ENCODE results near the gene ISG15. TPM values are rescaled to one million over a fixed set of nuclear protein-coding genes. Genes with fewer than 3 reads are reported as not detected.

ISG15 gene
- total RNA-seq, 1 experiment from 2014 or later = 758 TPM

- H3K4me1 ChIP-seq (ENCODE audit: insufficient read depth, low read length) = peaks cover 11% of the 10 kb centered on the region
- peaks cover 58% of the 10 kb centered on the region for H3K36me3 ChIP-seq (ENCODE audit: low read depth, low read length)
- CTCF ChIA-PET = no interaction called here
- H3K27me3 ChIP-seq (ENCODE audit: low read length) = no peaks in the 10 kb centered on the region
- H3F3A ChIP-seq (ENCODE audit: low read length, unreplicated experiment) = no peaks in the 10 kb centered on the region
- TF ChIP-seq, protein P1, sequence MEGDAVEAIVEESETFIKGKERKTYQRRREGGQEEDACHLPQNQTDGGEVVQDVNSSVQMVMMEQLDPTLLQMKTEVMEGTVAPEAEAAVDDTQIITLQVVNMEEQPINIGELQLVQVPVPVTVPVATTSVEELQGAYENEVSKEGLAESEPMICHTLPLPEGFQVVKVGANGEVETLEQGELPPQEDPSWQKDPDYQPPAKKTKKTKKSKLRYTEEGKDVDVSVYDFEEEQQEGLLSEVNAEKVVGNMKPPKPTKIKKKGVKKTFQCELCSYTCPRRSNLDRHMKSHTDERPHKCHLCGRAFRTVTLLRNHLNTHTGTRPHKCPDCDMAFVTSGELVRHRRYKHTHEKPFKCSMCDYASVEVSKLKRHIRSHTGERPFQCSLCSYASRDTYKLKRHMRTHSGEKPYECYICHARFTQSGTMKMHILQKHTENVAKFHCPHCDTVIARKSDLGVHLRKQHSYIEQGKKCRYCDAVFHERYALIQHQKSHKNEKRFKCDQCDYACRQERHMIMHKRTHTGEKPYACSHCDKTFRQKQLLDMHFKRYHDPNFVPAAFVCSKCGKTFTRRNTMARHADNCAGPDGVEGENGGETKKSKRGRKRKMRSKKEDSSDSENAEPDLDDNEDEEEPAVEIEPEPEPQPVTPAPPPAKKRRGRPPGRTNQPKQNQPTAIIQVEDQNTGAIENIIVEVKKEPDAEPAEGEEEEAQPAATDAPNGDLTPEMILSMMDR (conservative IDR thresholded peaks at IDR 0.05; ENCODE audit: low read depth, low read length) = no peak
- no peak for TF ChIP-seq EZH2 (IDR thresholded peaks at IDR 0.05; ENCODE audit: low read length, unreplicated experiment)
- BruUV-seq (replicated peaks) = no TSS peak
- peaks cover 42% of the 10 kb centered on the region for H3K79me2 ChIP-seq (ENCODE audit: low read length)
- no peak overlapping the region for H3K4me3 ChIP-seq (ENCODE audit: low read length)
- no peak overlapping the region for H2AFZ ChIP-seq (ENCODE audit: low read length)
- H3K9me2 ChIP-seq (replicated peaks; ENCODE audit: low read length) = no peaks in the 10 kb centered on the region
- no peak overlapping the region for H3K4me2 ChIP-seq (ENCODE audit: low read length)
- H3K27ac ChIP-seq (ENCODE audit: low read length) = no peak overlapping the region
- DNase-seq (no peak), ATAC-seq (no peak)
- POLR2A ChIA-PET (ENCODE audit: unreplicated experiment) = no interaction called here
- no peaks in the 10 kb centered on the region for H3K9me3 ChIP-seq (ENCODE audit: low read length)
- peaks cover 55% of the 10 kb centered on the region for H4K20me1 ChIP-seq (ENCODE audit: low read length)
- H3K9ac ChIP-seq (ENCODE audit: low read length) = no peak overlapping the region
- intact Hi-C loops (cut with micrococcal nuclease) = no loop called here
These were observed 28.6 kb downstream of the ISG15 start for GRCh38 chr1:1041873-1042272.

GRCh38 chr1:1042835-1043234, 29.5 kb downstream of the ISG15 start:
- TF ChIP-seq, protein P1 (conservative IDR thresholded peaks at IDR 0.05; ENCODE audit: low read depth, low read length) = no peak
- TF ChIP-seq EZH2phosphoT487 (IDR thresholded peaks at IDR 0.05; ENCODE audit: borderline replicate concordance, low read length) (no peak), EZH2 (IDR thresholded peaks at IDR 0.05; ENCODE audit: low read length, unreplicated experiment) (no peak)
- Histone ChIP-seq H3K27me3 (ENCODE audit: low read length) (no peaks in the 10 kb centered on the region), H4K20me1 (ENCODE audit: low read length) (peaks cover 48% of the 10 kb centered on the region), H3K27ac (ENCODE audit: low read length) (no peak overlapping the region), H3K36me3 (ENCODE audit: low read depth, low read length) (peaks cover 63% of the 10 kb centered on the region), H3K4me2 (ENCODE audit: low read length) (no peak overlapping the region), H2AFZ (ENCODE audit: low read length) (no peak overlapping the region), H3K4me1 (ENCODE audit: insufficient read depth, low read length) (peaks cover 11% of the 10 kb centered on the region), H3K9ac (ENCODE audit: low read length) (no peak overlapping the region), H3K9me2 (replicated peaks; ENCODE audit: low read length) (no peaks in the 10 kb centered on the region), H3K4me3 (ENCODE audit: low read length) (no peak overlapping the region), H3K9me3 (ENCODE audit: low read length) (no peaks in the 10 kb centered on the region), H3K79me2 (ENCODE audit: low read length) (peaks cover 37% of the 10 kb centered on the region), H3F3A (ENCODE audit: low read length, unreplicated experiment) (no peaks in the 10 kb centered on the region)
- intact Hi-C loops (cut with micrococcal nuclease) = no loop called here
- POLR2A ChIA-PET (ENCODE audit: unreplicated experiment) = no interaction called here
- no TSS peak for BruUV-seq (replicated peaks)
- DNase-seq (no peak), ATAC-seq (no peak)
- CTCF ChIA-PET = no interaction called here

GRCh38 chr1:1043411-1043810, 30.1 kb downstream of the ISG15 start:
- Histone ChIP-seq H3K27me3 (ENCODE audit: low read length) (no peaks in the 10 kb centered on the region), H3K9me2 (replicated peaks; ENCODE audit: low read length) (no peaks in the 10 kb centered on the region), H3K9ac (ENCODE audit: low read length) (no peak overlapping the region), H3K4me1 (ENCODE audit: insufficient read depth, low read length) (peaks cover 11% of the 10 kb centered on the region), H3K4me3 (ENCODE audit: low read length) (no peak overlapping the region), H3K27ac (ENCODE audit: low read length) (no peak overlapping the region), H3K79me2 (ENCODE audit: low read length) (peaks cover 31% of the 10 kb centered on the region), H4K20me1 (ENCODE audit: low read length) (peaks cover 43% of the 10 kb centered on the region), H3K36me3 (ENCODE audit: low read depth, low read length) (peaks cover 66% of the 10 kb centered on the region), H3K9me3 (ENCODE audit: low read length) (no peaks in the 10 kb centered on the region), H3F3A (ENCODE audit: low read length, unreplicated experiment) (no peaks in the 10 kb centered on the region), H3K4me2 (ENCODE audit: low read length) (no peak overlapping the region), H2AFZ (ENCODE audit: low read length) (no peak overlapping the region)
- DNase-seq (no peak), ATAC-seq (no peak)
- BruUV-seq (replicated peaks) = no TSS peak
- intact Hi-C loops (cut with micrococcal nuclease) = no loop called here
- POLR2A ChIA-PET (ENCODE audit: unreplicated experiment) = no interaction called here
- CTCF ChIA-PET = no interaction called here
- no peak for TF ChIP-seq EZH2 (IDR thresholded peaks at IDR 0.05; ENCODE audit: low read length, unreplicated experiment)
- TF ChIP-seq, protein P1 (conservative IDR thresholded peaks at IDR 0.05; ENCODE audit: low read depth, low read length) = no peak
- TF ChIP-seq EZH2phosphoT487 (IDR thresholded peaks at IDR 0.05; ENCODE audit: borderline replicate concordance, low read length) = no peak

Measured in PC-3 (cell line).